ENCODE measurements around the gene GORASP2. TPM values are rescaled to one million over a fixed set of nuclear protein-coding genes. Genes with fewer than 3 reads are reported as not detected.

GORASP2 gene
- polyA plus RNA-seq, 1 donor = 66.1 TPM

GRCh38 chr2:170932948-170933347, 3.9 kb downstream of the GORASP2 start:
- H3K4me3 ChIP-seq (ENCODE audit: low read length) = no peak overlapping the region
- DNase-seq = no peak
- H3K36me3 ChIP-seq (ENCODE audit: control insufficient read depth, insufficient read depth, low read length) = peaks cover 11% of the 10 kb centered on the region
- peaks cover 3% of the 10 kb centered on the region for H3K4me1 ChIP-seq (ENCODE audit: control insufficient read depth, insufficient read depth, low read length)
- no peaks in the 10 kb centered on the region for H3K9me3 ChIP-seq (ENCODE audit: control insufficient read depth, low read depth, low read length)
- H3K27ac ChIP-seq (ENCODE audit: low read length) = no peak overlapping the region
- no peaks in the 10 kb centered on the region for H3K27me3 ChIP-seq (ENCODE audit: control insufficient read depth, insufficient read depth, low read length)

- 86% methylated on average over 1 of the region's 3 CpGs for WGBS (ENCODE audit: insufficient coverage, low lambda C conversion rate)
- peaks cover 11% of the 10 kb centered on the region for H3K36me3 ChIP-seq (ENCODE audit: control insufficient read depth, insufficient read depth, low read length)
- DNase-seq = no peak
- no peak overlapping the region for H3K27ac ChIP-seq (ENCODE audit: low read length)
- no peaks in the 10 kb centered on the region for H3K4me1 ChIP-seq (ENCODE audit: control insufficient read depth, insufficient read depth, low read length)
- H3K9me3 ChIP-seq (ENCODE audit: control insufficient read depth, low read depth, low read length) = no peaks in the 10 kb centered on the region
- H3K27me3 ChIP-seq (ENCODE audit: control insufficient read depth, insufficient read depth, low read length) = no peaks in the 10 kb centered on the region
- H3K4me3 ChIP-seq (ENCODE audit: low read length) = no peak overlapping the region
Measured at GRCh38 chr2:170937709-170938379, 8.8 kb downstream of the GORASP2 start.

- DNase-seq = no peak
- no peak overlapping the region for H3K4me3 ChIP-seq (ENCODE audit: low read length)
- no peak overlapping the region for H3K27ac ChIP-seq (ENCODE audit: low read length)
- no peaks in the 10 kb centered on the region for H3K9me3 ChIP-seq (ENCODE audit: control insufficient read depth, low read depth, low read length)
- no peaks in the 10 kb centered on the region for H3K4me1 ChIP-seq (ENCODE audit: control insufficient read depth, insufficient read depth, low read length)
- peaks cover 11% of the 10 kb centered on the region for H3K36me3 ChIP-seq (ENCODE audit: control insufficient read depth, insufficient read depth, low read length)
- no peaks in the 10 kb centered on the region for H3K27me3 ChIP-seq (ENCODE audit: control insufficient read depth, insufficient read depth, low read length)
Measured at GRCh38 chr2:170940066-170940465, 11.0 kb downstream of the GORASP2 start.

- H3K9me3 ChIP-seq (ENCODE audit: control insufficient read depth, low read depth, low read length) = no peaks in the 10 kb centered on the region
- no peaks in the 10 kb centered on the region for H3K4me1 ChIP-seq (ENCODE audit: control insufficient read depth, insufficient read depth, low read length)
- H3K27ac ChIP-seq (ENCODE audit: low read length) = no peak overlapping the region
- no peak for DNase-seq
- peaks cover 4% of the 10 kb centered on the region for H3K36me3 ChIP-seq (ENCODE audit: control insufficient read depth, insufficient read depth, low read length)
- WGBS (ENCODE audit: insufficient coverage, low lambda C conversion rate) = 100% methylated on average over 1 of the region's 4 CpGs
- H3K27me3 ChIP-seq (ENCODE audit: control insufficient read depth, insufficient read depth, low read length) = no peaks in the 10 kb centered on the region
- H3K4me3 ChIP-seq (ENCODE audit: low read length) = no peak overlapping the region
Measured at GRCh38 chr2:170942615-170943014, 13.6 kb downstream of the GORASP2 start.

- H3K4me3 ChIP-seq (ENCODE audit: low read length) = no peak overlapping the region
- no peaks in the 10 kb centered on the region for H3K4me1 ChIP-seq (ENCODE audit: control insufficient read depth, insufficient read depth, low read length)
- H3K27ac ChIP-seq (ENCODE audit: low read length) = no peak overlapping the region
- no peaks in the 10 kb centered on the region for H3K9me3 ChIP-seq (ENCODE audit: control insufficient read depth, low read depth, low read length)
- peaks cover 2% of the 10 kb centered on the region for H3K36me3 ChIP-seq (ENCODE audit: control insufficient read depth, insufficient read depth, low read length)
- H3K27me3 ChIP-seq (ENCODE audit: control insufficient read depth, insufficient read depth, low read length) = no peaks in the 10 kb centered on the region
- WGBS (ENCODE audit: insufficient coverage, low lambda C conversion rate) = no CpG with 5 or more reads among the region's 1 CpG
- DNase-seq = no peak
Measured at GRCh38 chr2:170943041-170943440, 14.0 kb downstream of the GORASP2 start.

GRCh38 chr2:170943596-170943995, 14.5 kb downstream of the GORASP2 start:
- no peak for DNase-seq
- Histone ChIP-seq H3K27ac (ENCODE audit: low read length) (no peak overlapping the region), H3K9me3 (ENCODE audit: control insufficient read depth, low read depth, low read length) (no peaks in the 10 kb centered on the region), H3K4me3 (ENCODE audit: low read length) (no peak overlapping the region), H3K4me1 (ENCODE audit: control insufficient read depth, insufficient read depth, low read length) (no peaks in the 10 kb centered on the region), H3K36me3 (ENCODE audit: control insufficient read depth, insufficient read depth, low read length) (peaks cover 2% of the 10 kb centered on the region), H3K27me3 (ENCODE audit: control insufficient read depth, insufficient read depth, low read length) (no peaks in the 10 kb centered on the region)
- no CpG with 5 or more reads among the region's 6 CpGs for WGBS (ENCODE audit: insufficient coverage, low lambda C conversion rate)

- Histone ChIP-seq H3K27ac (ENCODE audit: low read length) (no peak overlapping the region), H3K9me3 (ENCODE audit: control insufficient read depth, low read depth, low read length) (no peaks in the 10 kb centered on the region)
- no CpG with 5 or more reads among the region's 1 CpG for WGBS (ENCODE audit: insufficient coverage, low lambda C conversion rate)
Measured at GRCh38 chr2:170944545-170944944, 15.5 kb downstream of the GORASP2 start.

GRCh38 chr2:170949415-170949814, 20.4 kb downstream of the GORASP2 start:
- H3K4me1 ChIP-seq (ENCODE audit: control insufficient read depth, insufficient read depth, low read length) = no peaks in the 10 kb centered on the region
- H3K36me3 ChIP-seq (ENCODE audit: control insufficient read depth, insufficient read depth, low read length) = peaks cover 46% of the 10 kb centered on the region
- no peaks in the 10 kb centered on the region for H3K27me3 ChIP-seq (ENCODE audit: control insufficient read depth, insufficient read depth, low read length)
- no peak for DNase-seq
- no peaks in the 10 kb centered on the region for H3K9me3 ChIP-seq (ENCODE audit: control insufficient read depth, low read depth, low read length)
- H3K4me3 ChIP-seq (ENCODE audit: low read length) = no peak overlapping the region
- no CpG with 5 or more reads among the region's 5 CpGs for WGBS (ENCODE audit: insufficient coverage, low lambda C conversion rate)
- no peak overlapping the region for H3K27ac ChIP-seq (ENCODE audit: low read length)

More at GRCh38 chr2:170944545-170944944, 15.5 kb downstream of the GORASP2 start:
- H3K4me1 ChIP-seq (ENCODE audit: control insufficient read depth, insufficient read depth, low read length) = no peaks in the 10 kb centered on the region
- no peaks in the 10 kb centered on the region for H3K27me3 ChIP-seq (ENCODE audit: control insufficient read depth, insufficient read depth, low read length)
- peaks cover 4% of the 10 kb centered on the region for H3K36me3 ChIP-seq (ENCODE audit: control insufficient read depth, insufficient read depth, low read length)
- no peak for DNase-seq
- no peak overlapping the region for H3K4me3 ChIP-seq (ENCODE audit: low read length)

- H3K36me3 ChIP-seq (ENCODE audit: control insufficient read depth, insufficient read depth, low read length) = peaks cover 55% of the 10 kb centered on the region
- H3K27ac ChIP-seq (ENCODE audit: low read length) = no peak overlapping the region
- no peaks in the 10 kb centered on the region for H3K4me1 ChIP-seq (ENCODE audit: control insufficient read depth, insufficient read depth, low read length)
- no peak for DNase-seq
- no peak overlapping the region for H3K4me3 ChIP-seq (ENCODE audit: low read length)
- no CpG with 5 or more reads among the region's 4 CpGs for WGBS (ENCODE audit: insufficient coverage, low lambda C conversion rate)
- no peaks in the 10 kb centered on the region for H3K9me3 ChIP-seq (ENCODE audit: control insufficient read depth, low read depth, low read length)
- no peaks in the 10 kb centered on the region for H3K27me3 ChIP-seq (ENCODE audit: control insufficient read depth, insufficient read depth, low read length)
Measured at GRCh38 chr2:170950221-170950761, 21.2 kb downstream of the GORASP2 start.

GRCh38 chr2:170953941-170954340, 24.9 kb downstream of the GORASP2 start:
- H3K27ac ChIP-seq (ENCODE audit: low read length) = no peak overlapping the region
- H3K36me3 ChIP-seq (ENCODE audit: control insufficient read depth, insufficient read depth, low read length) = peaks cover 82% of the 10 kb centered on the region
- H3K9me3 ChIP-seq (ENCODE audit: control insufficient read depth, low read depth, low read length) = no peaks in the 10 kb centered on the region
- H3K4me1 ChIP-seq (ENCODE audit: control insufficient read depth, insufficient read depth, low read length) = no peaks in the 10 kb centered on the region
- no peaks in the 10 kb centered on the region for H3K27me3 ChIP-seq (ENCODE audit: control insufficient read depth, insufficient read depth, low read length)
- no CpG with 5 or more reads among the region's 4 CpGs for WGBS (ENCODE audit: insufficient coverage, low lambda C conversion rate)
- DNase-seq = no peak
- no peak overlapping the region for H3K4me3 ChIP-seq (ENCODE audit: low read length)

- Histone ChIP-seq H3K27ac (ENCODE audit: low read length) (no peak overlapping the region), H3K36me3 (ENCODE audit: control insufficient read depth, insufficient read depth, low read length) (peaks cover 80% of the 10 kb centered on the region), H3K9me3 (ENCODE audit: control insufficient read depth, low read depth, low read length) (no peaks in the 10 kb centered on the region), H3K4me3 (ENCODE audit: low read length) (no peak overlapping the region), H3K27me3 (ENCODE audit: control insufficient read depth, insufficient read depth, low read length) (no peaks in the 10 kb centered on the region), H3K4me1 (ENCODE audit: control insufficient read depth, insufficient read depth, low read length) (no peaks in the 10 kb centered on the region)
- no CpG with 5 or more reads among the region's 5 CpGs for WGBS (ENCODE audit: insufficient coverage, low lambda C conversion rate)
- DNase-seq = no peak
Measured at GRCh38 chr2:170963386-170963785, 34.3 kb downstream of the GORASP2 start.
